ENCODE measurements around the gene PPM1H.

- TF ChIP-seq CTCF (IDR thresholded peaks at IDR 0.05) (no peak), POLR2A (IDR thresholded peaks at IDR 0.05) (no peak)
Measured at GRCh38 chr12:62840806-62841205, 94.1 kb downstream of the PPM1H start.
